Activated CD8-positive, alpha-beta memory T cell treated with anti-CD3 and anti-CD28 coated beads for 36 hours (primary cell): Measurements from ENCODE around the gene PAM16. TPM values are rescaled to one million over a fixed set of nuclear protein-coding genes. Genes with fewer than 3 reads are reported as not detected.

ENCODE experiments used
- CTCF ChIA-PET: fragments of 350-600 bp; sonication (Branson Sonifier 250); formaldehyde crosslinking; loops from one replicate; lab custom pipeline; 2021; ENCODE audit warnings: antibody characterized with exemption; lab: Charles Lee
- POLR2A ChIA-PET: fragments of 350-600 bp; sonication (Branson Sonifier 250); formaldehyde crosslinking; loops from one replicate; lab custom pipeline; 2021; ENCODE audit warnings: antibody characterized with exemption; lab: Charles Lee
- total RNA-seq, 2 experiments: library from RNA; stranded (reverse); gene quantifications; one replicate each; pipeline ENCODE4 v1.2.3, GENCODE V29; 2021

PAM16 gene
- total RNA-seq, 2 experiments from 2014 or later = 72.6 to 73.8 TPM

GRCh38 chr16:4332623-4333307, 18.4 kb downstream of the PAM16 start:
- CTCF ChIA-PET = interaction anchor here (0.5 to 6.0 kb wide), 7 partner anchors 12 to 1117 kb away, joined by 3 to 25 read pairs (median 4); no protein-coding TSS in a partner anchor
- POLR2A ChIA-PET = interaction anchor here (0.5 to 0.7 kb wide), 2 partner anchors 19 to 60 kb away, joined by 3 read pairs; partner anchors contain the start of gene TFAP4

GRCh38 chr16:4332083-4332482, 19.0 kb downstream of the PAM16 start:
- CTCF ChIA-PET = interaction anchor here (0.8 to 6.0 kb wide), 7 partner anchors 9 to 71 kb away, joined by 3 to 25 read pairs (median 4); no protein-coding TSS in a partner anchor
- POLR2A ChIA-PET = interaction anchor here (0.7 kb wide), 1 partner anchor 20 kb away, joined by 3 read pairs; no protein-coding TSS in a partner anchor

GRCh38 chr16:4330277-4330874, 20.7 kb downstream of the PAM16 start:
- ChIA-PET CTCF (interaction anchor here (0.6 to 6.0 kb wide), 16 partner anchors 8 to 141 kb away, joined by 3 to 25 read pairs (median 3); partner anchors contain the start of gene TFAP4), POLR2A (no interaction called here)

GRCh38 chr16:4328782-4329775, 22.0 kb downstream of the PAM16 start:
- ChIA-PET CTCF (interaction anchor here (0.6 to 6.0 kb wide), 18 partner anchors 8 to 390 kb away, joined by 3 to 25 read pairs (median 3); partner anchors contain the start of gene TFAP4), POLR2A (interaction anchor here (0.6 to 0.9 kb wide), 2 partner anchors 20 to 21 kb away, joined by 3 read pairs; no protein-coding TSS in a partner anchor)

- POLR2A ChIA-PET = interaction anchor here (0.6 to 0.9 kb wide), 2 partner anchors 19 to 22 kb away, joined by 3 read pairs; no protein-coding TSS in a partner anchor
These were observed 22.9 kb downstream of the PAM16 start for GRCh38 chr16:4328046-4328781.

GRCh38 chr16:4327386-4328045, 23.6 kb downstream of the PAM16 start:
- ChIA-PET POLR2A (no interaction called here), CTCF (interaction anchor here (0.8 to 6.0 kb wide), 18 partner anchors 10 to 76 kb away, joined by 3 to 25 read pairs (median 4); partner anchors contain the start of genes PAM16 and TFAP4)

More at GRCh38 chr16:4328046-4328781, 22.9 kb downstream of the PAM16 start:
- CTCF ChIA-PET = interaction anchor here (0.6 to 6.0 kb wide), 21 partner anchors 9 to 389 kb away, joined by 3 to 25 read pairs (median 3); partner anchors contain the start of genes PAM16 and TFAP4

- POLR2A ChIA-PET = no interaction called here
- CTCF ChIA-PET = interaction anchor here (1.8 to 1.9 kb wide), 2 partner anchors 9 to 36 kb away, joined by 4 to 8 read pairs; no protein-coding TSS in a partner anchor
These were observed 25.8 kb downstream of the PAM16 start for GRCh38 chr16:4325253-4325758.

- CTCF ChIA-PET = interaction anchor here (0.7 to 1.9 kb wide), 4 partner anchors 10 to 69 kb away, joined by 3 to 8 read pairs (median 4); no protein-coding TSS in a partner anchor
- POLR2A ChIA-PET = no interaction called here
These were observed 26.4 kb downstream of the PAM16 start for GRCh38 chr16:4324492-4325252.

- ChIA-PET POLR2A (no interaction called here), CTCF (interaction anchor here (0.7 to 1.8 kb wide), 3 partner anchors 10 to 68 kb away, joined by 3 to 4 read pairs (median 3); no protein-coding TSS in a partner anchor)
These were observed 27.2 kb downstream of the PAM16 start for GRCh38 chr16:4323845-4324488.

- ChIA-PET CTCF (interaction anchor here (1.8 kb wide), 1 partner anchor 11 kb away, joined by 4 read pairs; no protein-coding TSS in a partner anchor), POLR2A (no interaction called here)
These were observed 27.9 kb downstream of the PAM16 start for GRCh38 chr16:4323071-4323844.

GRCh38 chr16:4322121-4323052, 28.7 kb downstream of the PAM16 start:
- ChIA-PET CTCF (interaction anchor here (0.9 to 1.7 kb wide), 3 partner anchors 8 to 342 kb away, joined by 3 to 4 read pairs (median 3); no protein-coding TSS in a partner anchor), POLR2A (no interaction called here)

- ChIA-PET POLR2A (no interaction called here), CTCF (interaction anchor here (0.9 to 1.7 kb wide), 4 partner anchors 9 to 343 kb away, joined by 3 to 4 read pairs (median 4); no protein-coding TSS in a partner anchor)
These were observed 29.6 kb downstream of the PAM16 start for GRCh38 chr16:4321286-4322120.
